GM21723 (cell line): ENCODE data around the gene CLEC4M.
"Not testable (repeated sequence)": the region's sequence is repeated elsewhere in the genome, so short reads cannot be mapped to it uniquely, and the experiment has no call there.

Source experiments
- ATAC-seq: cut with Tn5 transposase; IDR thresholded peaks from one replicate; pipeline ENCODE4 v1.9.1; 2021; ENCODE audit warnings: mild to moderate bottlenecking, moderate library complexity; ENCODE audit not compliant: unreplicated experiment

CLEC4M gene

GRCh38 chr19:7806234-7806633, 43.2 kb downstream of the CLEC4M start:
- ATAC-seq: no peak

GRCh38 chr19:7806876-7807275, 43.8 kb downstream of the CLEC4M start:
- ATAC-seq: no peak

GRCh38 chr19:7808108-7808507, 45.1 kb downstream of the CLEC4M start:
- ATAC-seq: no peak

DNA sequence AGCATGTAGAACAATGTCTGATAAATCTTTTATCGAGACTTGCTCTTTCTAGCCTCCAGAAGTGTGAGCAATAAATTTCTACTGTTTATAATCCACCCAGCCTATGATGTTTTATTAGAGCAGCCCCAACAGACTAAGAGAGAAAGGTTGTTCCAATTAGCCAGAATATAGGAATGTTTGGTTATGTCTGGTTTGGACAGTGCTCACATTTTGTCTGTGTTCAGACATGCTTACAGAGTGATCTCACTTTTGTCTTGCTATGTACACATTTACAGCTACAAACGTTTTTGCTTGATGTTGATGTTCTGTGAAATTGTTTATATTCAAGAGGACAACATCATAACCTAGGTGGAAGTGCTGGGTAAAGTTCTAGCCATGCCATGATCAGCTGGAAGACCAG, 48.9 kb downstream of the CLEC4M start:
- ATAC-seq: no peak

DNA sequence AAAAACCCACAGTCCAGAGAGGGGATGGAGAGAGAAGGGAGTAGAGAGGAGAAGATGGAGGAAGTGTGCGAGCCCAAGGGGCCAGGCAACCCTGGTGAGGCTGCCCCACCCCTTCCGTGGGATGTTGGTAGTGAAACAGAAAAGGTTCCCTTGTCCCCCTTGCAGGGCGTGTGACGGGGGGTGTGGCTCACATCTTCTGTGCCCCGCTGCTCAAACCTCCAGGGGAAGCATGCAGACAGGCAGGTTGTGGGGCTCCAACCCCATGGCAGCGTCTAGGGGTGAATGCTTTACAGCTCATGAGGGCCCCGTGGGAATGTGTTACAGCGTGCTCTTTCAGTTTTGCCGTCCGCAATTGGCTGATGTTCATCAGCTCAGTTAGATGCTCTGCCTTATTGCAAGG, 52.3 kb downstream of the CLEC4M start:
- ATAC-seq: no peak

GRCh38 chr19:7816040-7816439, 53.0 kb downstream of the CLEC4M start:
- not testable (repeated sequence) for ATAC-seq

- no peak for ATAC-seq
These were observed 54.8 kb downstream of the CLEC4M start for GRCh38 chr19:7817801-7818200.

- no peak for ATAC-seq
These were observed 55.8 kb downstream of the CLEC4M start for GRCh38 chr19:7818806-7819205.
